AG10803 (cell line): ENCODE measurements around the gene MLLT1.

Experiments used
- DNase-seq: peaks from one replicate; pipeline ENCODE4 v3.0.0; 2010; ENCODE audit warnings: low read depth
- H3K4me3 ChIP-seq: 2 replicates; pipeline ENCODE4 v1.5.1; 2011; ENCODE audit warnings: mild to moderate bottlenecking, low read length, control low read depth
- CTCF ChIP-seq: conservative IDR thresholded peaks from 2 replicates; pipeline ENCODE4 v1.5.1; 2011; ENCODE audit warnings: mild to moderate bottlenecking, low read length, control low read depth, inconsistent platforms

MLLT1 gene

DNA sequence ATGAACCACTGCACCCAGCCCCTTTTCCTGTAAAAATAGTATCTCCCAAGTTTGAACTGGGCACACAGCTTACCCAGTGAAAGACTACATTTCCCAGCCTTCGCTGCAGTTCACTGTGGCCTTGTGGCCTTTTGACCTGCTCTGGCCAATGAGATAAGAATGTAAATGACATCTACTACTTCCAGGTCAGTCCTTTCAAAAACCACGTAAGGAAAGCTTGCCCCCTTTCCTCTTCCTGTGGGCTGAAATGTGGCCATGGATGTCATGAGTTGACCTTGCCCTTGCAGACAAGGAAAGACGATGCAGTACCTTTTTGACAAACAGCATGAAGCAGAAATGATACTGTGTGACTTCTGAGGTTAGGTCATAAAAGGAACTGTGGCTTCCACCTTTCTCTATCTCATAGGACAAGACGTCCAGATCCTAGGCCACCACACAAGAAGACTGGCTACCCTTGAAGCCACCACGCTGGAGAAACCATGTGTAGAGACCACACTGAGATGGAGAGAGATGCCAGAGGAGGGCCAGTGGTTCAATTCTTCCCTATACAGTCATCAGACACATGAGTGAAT, 33.7 kb upstream of the MLLT1 start:
- TF ChIP-seq CTCF, result no peak
- H3K4me3 ChIP-seq, result no peak overlapping the region
- no peak for DNase-seq

GRCh38 chr19:6312018-6312417, 32.2 kb upstream of the MLLT1 start:
- TF ChIP-seq CTCF, result no peak
- DNase-seq, result no peak
- H3K4me3 ChIP-seq, result no peak overlapping the region

DNA sequence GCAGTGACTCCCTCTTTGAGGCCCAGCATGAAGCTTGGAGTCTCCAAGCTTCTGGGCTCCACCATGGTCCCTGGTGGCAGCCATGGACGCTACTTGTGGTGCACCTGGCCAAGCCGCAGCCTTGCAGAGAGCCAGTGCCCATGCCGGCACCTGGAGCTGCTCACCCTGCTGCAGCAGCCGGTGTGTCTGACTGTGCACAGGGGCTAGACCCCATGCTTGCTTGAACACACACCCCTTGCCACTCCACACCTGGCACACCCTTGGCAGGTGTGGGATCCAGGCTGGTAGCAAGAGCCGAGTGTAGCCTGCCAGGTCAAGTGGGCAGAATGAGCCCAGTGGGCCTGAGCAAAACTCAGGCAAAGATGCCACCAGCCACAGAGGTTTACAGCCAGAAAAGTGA, 18.6 kb upstream of the MLLT1 start:
- TF ChIP-seq CTCF, result no peak
- no peak overlapping the region for H3K4me3 ChIP-seq
- DNase-seq, result no peak

- H3K4me3 ChIP-seq, result no peak overlapping the region
- no peak for TF ChIP-seq CTCF
- no peak for DNase-seq
Measured at GRCh38 chr19:6297202-6297601, 17.4 kb upstream of the MLLT1 start.

- DNase-seq, result no peak
- no peak for TF ChIP-seq CTCF
- H3K4me3 ChIP-seq, result no peak overlapping the region
Measured at GRCh38 chr19:6292006-6292405, 12.2 kb upstream of the MLLT1 start.

- no peak for DNase-seq
- TF ChIP-seq CTCF, result no peak
- H3K4me3 ChIP-seq, result no peak overlapping the region
Measured at GRCh38 chr19:6288737-6289136, 9.0 kb upstream of the MLLT1 start.

DNA sequence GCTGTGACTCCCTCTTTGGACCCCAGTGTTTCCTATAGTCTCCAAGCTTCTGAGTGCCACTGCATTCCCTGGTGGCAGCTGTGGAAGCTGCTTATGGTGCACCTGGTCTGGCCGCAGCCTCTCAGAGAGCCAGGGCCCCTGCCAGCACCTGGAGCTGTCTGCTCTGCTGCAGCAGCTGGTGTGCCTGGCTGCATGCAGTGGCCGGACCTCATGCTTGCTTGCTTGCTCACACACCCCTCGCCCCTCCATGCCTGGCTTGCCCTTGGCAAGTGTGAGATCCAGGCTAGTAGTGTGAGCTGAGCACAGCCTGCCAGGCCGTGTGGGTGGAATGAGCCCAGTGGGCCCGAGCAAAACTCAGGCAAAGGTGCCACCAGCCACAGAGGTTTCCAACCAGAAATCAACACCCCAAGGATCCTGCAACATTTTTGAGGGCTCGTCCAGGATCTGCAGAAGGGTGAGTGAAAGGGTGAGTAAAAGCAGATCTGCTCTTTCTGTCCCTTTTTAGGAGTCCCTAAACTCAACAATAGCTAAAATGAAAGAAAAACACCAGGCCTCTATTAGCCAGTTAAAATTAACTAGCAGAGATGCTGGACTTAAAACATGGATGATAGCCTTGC, 7.6 kb upstream of the MLLT1 start:
- no peak overlapping the region for H3K4me3 ChIP-seq

More for the DNA sequence above, 7.6 kb upstream of the MLLT1 start:
- no peak for TF ChIP-seq CTCF
- DNase-seq, result no peak
